Measurements from ENCODE around the gene SH2B3.

GRCh38 chr12:111462210-111462769 lies 56.6 kb downstream of the SH2B3 start:
- TF ChIP-seq ZBTB1 (CRISPR knock-in tag; IDR thresholded peaks at IDR 0.05; ENCODE audit: borderline replicate concordance, low read depth), result no peak
- no peak for TF ChIP-seq ZNF583 (CRISPR knock-in tag; IDR thresholded peaks at IDR 0.05)
- no peak for TF ChIP-seq CHAMP1 (IDR thresholded peaks at IDR 0.05)
- TF ChIP-seq STAT6 (CRISPR knock-in tag; IDR thresholded peaks at IDR 0.05), result no peak
- no peak for TF ChIP-seq CREB1 (IDR thresholded peaks at IDR 0.05)
- TF ChIP-seq CREB1 (CRISPR knock-in tag; IDR thresholded peaks at IDR 0.05), result no peak
- TF ChIP-seq USF2 (CRISPR knock-in tag; IDR thresholded peaks at IDR 0.05), result no peak
- no peak for TF ChIP-seq ZNF311 (CRISPR knock-in tag; IDR thresholded peaks at IDR 0.05)
- TF ChIP-seq TAF1 (IDR thresholded peaks at IDR 0.05; ENCODE audit: control insufficient read depth, extremely low read depth, insufficient read depth, low read length, severe bottlenecking), result no peak
- TF ChIP-seq CTCF (IDR thresholded peaks at IDR 0.05 in 2 of 3, conservative IDR thresholded peaks at IDR 0.05 in 1 of 3; ENCODE audit: insufficient read depth in 2 of 3, low read depth in 1 of 3, low read length in 3 of 3), result no peak
- TF ChIP-seq SMC3 (conservative IDR thresholded peaks at IDR 0.05; ENCODE audit: insufficient read depth, low read depth, low read length), result no peak
- TF ChIP-seq SMARCE1 (IDR thresholded peaks at IDR 0.05), result no peak
- no peak for TF ChIP-seq MXI1 (IDR thresholded peaks at IDR 0.05; ENCODE audit: low read depth, low read length)
- TF ChIP-seq FOXK2 (conservative IDR thresholded peaks at IDR 0.05 in 1 of 2, IDR thresholded peaks at IDR 0.05 in 1 of 2; ENCODE audit: low read depth in 2 of 2), result no peak
